ENCODE measurements around the gene MYRFL.

Gene MYRFL

DNA sequence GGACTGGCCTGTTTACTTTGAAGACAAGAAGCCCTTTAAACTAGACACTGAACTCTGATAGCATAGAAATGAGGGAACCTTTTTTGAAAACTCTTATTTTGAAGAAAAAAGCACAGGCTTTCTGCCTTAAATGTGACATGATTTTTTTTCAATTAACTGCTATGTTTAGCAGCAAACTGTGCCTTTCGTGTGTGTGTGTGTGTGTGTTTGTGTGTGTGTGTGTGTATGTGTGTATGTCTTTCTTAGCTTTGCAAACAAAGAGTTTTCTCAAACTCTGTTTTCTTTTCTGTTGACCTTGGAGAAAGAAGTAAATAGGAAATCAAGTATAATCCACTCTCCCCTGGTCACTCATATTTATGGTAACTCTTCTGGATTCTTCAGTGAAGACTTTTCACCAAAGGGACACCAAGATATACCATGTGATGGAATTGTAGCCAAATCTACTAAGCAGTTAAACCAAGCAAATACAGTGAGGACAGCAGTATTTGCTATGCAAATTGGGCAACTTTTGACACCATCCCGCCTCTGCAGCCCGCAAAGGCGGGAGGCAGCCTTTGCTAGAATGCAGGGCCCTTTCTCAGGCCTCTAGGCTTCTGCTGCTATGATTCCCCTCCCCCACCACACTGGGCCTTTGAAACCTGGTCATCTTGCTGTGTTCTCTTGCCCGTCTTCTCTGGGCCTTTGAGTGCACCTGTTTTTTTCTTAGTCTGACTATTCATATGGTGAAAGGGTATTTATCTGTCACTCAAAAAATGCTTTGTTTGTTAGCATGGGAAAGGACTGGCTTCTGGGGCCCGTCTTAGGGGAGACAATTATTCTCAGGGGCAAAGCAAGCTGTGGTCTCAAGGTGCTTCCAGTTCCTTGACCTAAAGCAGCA is 107.9 kb downstream of the MYRFL start:
- DNase-seq (ENCODE audit: low spot score): no peak

DNA sequence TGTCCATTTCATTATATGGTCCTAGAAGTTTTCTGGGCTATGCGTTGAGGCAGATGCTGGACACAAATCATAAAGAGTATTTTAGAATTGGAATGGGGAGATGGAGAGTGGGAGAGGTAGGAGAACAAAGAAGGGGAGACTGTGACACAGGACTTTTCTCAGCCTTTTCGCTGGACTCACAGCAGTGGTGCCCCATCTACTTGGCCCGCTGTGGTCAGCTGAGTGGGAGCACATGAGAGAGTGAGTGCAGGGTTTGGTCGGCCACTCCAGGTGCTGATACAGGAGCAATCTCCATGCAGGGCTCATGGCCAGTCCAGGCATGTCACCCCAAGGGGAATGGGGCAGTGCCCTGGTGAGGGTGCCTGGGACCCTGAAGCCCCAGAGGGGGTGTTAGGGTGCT is 109.0 kb downstream of the MYRFL start:
- DNase-seq (ENCODE audit: low spot score): no peak

DNA sequence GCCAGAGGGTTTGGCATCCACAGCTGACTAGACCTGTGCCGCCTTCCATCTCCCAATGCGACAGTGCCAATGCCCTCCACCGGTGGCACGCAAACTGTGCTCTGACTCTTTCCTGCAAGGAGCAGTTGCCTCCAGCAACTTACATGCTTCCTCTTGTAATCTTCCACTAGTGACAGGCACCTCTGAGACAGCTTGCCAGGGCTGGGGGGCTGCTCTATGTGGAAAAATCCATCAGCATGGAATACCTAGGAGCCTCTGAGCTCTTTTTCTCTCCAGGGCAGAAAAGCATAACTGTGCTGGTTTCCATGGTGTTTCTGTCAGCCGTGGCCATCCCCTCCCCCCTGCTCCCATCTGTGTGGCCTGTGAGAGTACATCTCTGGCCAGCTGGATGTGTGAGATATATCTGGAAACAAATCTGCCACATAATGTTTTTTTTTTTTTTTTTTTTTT is 110.6 kb downstream of the MYRFL start:
- DNase-seq (ENCODE audit: low spot score): no peak

DNA sequence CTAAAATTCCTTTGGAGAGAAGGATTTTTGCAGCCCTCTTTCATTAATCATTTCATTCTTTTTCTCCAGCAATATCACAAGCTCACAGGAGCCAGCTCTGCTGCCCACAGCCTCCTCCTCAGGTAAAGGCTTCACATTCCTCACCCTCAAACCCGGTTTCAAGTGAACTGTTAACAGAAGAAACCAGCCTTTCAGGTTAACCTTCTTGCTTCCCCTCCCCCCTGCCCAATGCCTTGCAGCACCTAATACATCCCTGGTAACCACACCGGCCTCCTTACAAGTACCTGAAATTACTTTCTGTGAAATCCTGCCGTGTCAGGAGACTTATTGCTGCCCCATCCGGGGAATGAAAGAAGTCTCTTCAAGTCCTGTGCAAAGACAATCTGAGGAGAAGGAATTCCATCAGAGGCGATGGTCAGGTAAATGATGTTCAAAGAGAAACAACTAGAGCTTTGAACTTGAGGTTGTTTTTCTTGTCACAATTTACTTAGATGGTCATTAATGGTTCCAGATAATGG is 111.2 kb downstream of the MYRFL start:
- no peak for DNase-seq (ENCODE audit: low spot score)

DNA sequence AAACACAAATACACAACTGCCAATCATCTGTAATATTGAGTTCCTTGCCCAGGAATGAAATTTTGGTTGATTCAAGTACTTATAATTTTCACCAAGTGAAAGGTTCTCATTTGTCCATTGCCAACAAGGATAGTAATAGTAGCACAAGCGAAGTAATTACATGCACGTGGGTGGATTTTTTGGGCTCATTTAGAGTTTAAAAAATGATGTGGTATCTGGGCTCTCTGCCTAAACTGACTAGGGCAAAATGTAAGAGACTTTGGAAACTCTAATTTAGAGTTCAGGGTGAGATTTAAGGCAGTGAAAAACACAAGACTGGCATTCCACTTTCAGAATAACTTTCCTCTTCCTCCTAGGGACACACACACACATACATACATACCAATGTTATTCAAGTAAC is 111.7 kb downstream of the MYRFL start:
- no peak for DNase-seq (ENCODE audit: low spot score)

DNA sequence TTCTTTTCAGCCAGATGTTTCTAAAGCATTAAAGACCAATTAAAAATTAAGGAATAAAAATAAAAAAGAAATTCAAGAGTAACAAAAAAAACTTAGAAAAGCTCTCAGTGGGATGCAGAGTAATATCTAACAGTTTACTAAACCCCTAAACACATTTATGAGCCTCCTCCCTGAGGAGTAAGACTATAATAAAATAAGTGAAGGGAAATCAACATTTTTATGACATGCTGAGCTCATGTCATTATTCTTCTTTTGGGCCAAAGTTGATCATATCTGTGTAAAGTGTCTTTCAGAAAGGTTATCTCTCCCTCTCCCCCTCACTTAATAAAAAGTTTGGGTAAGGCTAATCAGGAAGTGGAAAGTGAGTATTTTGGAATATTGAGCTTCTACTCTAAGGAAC is 122.1 kb downstream of the MYRFL start:
- DNase-seq (ENCODE audit: low spot score): no peak

DNA sequence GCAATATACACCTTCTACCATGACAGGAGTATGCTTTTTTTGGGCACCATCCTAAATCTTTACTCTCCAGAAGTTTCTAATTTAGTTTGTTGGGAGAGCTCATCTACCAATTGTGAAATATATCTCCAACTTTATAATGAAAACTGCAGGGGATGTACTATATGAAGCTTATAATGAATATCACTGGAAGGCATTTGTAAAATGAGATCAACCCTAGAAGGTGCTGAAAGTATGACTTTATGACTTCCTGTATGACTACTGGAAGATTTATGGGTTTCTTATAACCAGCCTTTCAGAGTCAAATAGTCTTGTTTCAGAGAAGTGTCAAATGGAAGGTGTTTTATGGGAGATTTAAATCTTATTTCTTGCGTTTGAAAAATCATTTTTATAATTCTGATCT is 122.9 kb downstream of the MYRFL start:
- DNase-seq (ENCODE audit: low spot score): no peak

DNA sequence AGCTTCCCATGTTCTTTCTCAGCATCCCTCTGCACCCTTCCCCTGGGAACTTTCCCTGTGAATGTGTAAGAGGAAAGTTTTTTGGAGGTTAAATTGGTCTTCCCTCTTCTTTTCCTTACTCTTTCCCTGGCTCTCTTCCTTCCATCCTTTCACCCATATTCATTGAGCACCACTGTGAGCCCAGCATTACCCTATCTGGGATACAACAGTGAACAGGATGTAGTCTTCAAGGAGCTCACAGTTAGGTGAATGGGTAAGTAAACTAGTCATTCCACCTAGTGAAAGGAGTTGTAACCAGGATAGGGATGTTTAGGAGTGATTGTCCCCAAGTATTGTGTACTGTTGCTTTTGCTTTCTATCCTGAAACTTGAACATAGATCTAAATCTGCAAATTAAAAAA is 123.8 kb downstream of the MYRFL start:
- no peak for DNase-seq (ENCODE audit: low spot score)

DNA sequence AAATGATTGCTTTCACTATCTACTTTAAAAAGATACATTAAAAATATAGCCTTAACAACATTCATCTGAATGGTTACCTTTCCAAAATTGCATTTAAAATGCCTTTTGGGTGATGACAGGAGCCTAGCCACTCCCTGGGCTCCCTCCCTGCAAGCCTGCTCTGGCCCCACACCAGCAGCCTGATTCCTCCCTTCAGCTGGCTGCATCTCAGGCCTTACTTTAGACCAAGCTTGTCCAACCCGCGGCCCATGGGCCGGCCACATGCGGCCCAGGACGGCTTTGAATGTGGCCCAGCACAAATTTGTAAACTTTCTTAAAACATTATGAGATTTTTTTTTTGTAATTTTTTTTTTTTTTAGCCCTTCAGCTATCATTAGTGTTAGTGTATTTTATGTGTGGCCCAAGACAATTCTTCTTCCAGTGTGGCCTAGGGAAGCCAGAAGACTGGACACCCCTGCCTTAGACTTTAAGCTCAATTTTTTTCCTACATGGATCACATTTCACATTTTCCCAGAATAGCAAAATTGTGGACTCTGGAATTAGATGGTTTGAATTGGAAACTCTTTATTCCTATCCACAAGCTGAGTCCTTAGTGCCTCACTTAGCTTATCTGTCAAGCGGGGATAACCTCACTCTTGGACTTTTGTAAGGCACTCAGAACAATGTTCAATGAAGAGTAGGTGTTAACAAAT is 124.4 kb downstream of the MYRFL start:
- DNase-seq (ENCODE audit: low spot score): no peak

DNA sequence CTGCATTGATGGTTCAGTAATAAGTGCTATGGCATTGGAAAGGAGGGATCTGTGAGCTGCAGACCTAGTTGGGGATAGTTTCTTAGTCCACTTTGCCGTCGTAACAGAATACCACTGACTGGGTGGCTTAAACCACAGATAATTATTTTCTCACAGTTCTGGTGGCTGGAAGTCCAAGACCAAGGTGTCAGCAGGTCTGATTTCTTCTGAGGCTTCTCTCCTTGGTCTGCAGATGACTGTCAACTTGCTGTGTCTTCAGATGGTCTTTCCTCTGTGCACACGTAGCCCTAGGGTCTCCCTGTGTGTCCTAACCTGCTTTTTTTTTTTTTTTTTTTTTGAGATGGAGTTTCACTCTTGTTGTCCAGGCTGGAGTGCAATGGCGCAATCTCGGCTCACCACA is 126.1 kb downstream of the MYRFL start:
- DNase-seq (ENCODE audit: low spot score): no peak

DNA sequence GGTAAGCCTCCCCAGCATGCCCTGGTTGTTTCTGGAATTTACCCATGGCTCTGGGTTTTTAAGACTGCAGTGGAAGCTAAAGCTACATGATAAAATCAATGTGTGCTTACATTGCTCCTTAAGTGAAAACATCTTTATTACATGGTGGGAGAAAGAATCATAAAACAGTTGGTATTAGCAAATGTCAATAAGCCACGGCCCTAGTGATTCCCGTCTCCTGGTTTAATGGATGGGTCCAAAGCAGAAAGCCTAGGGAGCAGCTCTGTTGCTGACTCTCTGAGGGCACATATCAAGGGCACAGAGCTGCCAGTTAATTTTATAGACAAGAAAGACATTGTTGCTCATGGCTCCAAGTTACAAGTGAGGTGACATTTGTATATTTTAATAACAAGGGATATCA is 127.9 kb downstream of the MYRFL start:
- no peak for DNase-seq (ENCODE audit: low spot score)

DNA sequence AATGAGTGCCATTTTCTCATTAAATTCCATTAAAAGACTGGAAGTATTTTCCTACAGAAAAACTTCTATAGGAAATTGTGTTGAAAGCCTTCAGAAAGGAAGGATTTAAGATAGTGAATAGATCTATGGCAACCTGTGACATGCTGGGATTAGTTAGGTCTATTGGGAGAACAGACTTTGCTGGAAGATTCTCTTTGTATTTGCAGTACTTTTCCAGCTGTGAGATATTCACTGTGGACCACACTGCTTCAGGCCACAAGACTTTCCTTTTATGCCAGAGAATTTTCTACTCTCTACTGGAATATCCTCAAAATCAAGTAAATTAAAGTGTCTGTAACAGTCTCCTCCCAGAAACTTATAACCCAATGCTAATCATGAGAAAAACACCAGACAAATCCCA is 136.2 kb downstream of the MYRFL start:
- DNase-seq (ENCODE audit: low spot score): no peak

DNA sequence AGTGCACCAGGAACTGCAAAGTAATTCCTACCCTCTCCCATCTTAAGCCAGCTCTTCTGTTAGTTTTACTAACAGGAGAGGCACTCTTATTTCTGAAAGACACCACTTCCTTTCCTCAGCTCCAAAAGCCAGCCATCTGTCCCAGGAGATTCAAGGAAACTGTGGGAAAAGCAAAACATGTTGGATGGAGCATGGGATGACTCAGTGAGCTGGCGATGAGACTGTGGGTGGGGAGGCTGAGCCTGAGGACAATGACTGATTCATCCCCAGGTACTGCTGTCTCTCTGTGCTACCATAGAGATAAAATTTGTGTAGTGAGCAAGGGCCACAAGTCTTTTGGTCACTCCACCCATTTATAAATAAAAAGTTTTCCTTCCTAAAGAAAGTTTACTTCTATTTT is 141.4 kb downstream of the MYRFL start:
- no peak for DNase-seq (ENCODE audit: low spot score)

DNA sequence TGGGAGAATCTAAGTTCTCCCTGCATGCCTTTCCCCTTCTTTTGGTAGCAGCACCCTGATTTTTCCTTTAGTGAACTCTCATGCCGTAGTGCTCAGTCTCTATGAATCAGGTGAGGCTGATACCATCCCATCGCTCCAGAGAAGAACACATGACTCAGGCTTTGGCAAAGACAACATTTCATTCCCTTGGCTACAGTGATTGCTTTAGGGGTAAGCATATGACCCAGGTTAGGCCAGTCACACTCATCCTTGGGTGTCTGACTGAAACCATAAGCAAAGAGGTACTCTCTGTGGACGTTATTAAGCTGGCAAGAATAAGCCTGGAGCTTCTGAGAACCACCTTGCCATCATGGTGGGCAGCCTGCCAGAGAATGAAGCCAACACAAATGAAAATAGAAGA is 141.8 kb downstream of the MYRFL start:
- no peak for DNase-seq (ENCODE audit: low spot score)

DNA sequence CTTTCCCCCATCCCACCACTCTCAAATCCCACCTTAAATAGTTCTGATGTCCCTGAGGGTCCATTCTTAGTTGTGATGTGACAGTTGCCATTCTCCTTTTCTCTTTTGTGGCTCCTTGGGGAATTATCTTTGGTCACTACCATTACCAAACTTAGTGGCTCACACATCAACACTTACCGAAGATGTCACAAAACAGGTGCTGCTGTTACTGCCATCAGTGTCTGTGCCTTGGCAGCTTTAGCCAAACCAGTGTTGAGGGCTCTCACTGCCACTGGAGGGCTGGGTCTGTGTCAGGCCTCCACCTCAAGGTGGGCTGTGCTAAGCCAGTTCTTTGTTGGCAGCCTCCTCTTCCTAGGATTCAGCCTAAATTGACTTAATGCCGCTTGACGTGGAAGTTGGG is 144.0 kb downstream of the MYRFL start:
- DNase-seq (ENCODE audit: low spot score): no peak

DNA sequence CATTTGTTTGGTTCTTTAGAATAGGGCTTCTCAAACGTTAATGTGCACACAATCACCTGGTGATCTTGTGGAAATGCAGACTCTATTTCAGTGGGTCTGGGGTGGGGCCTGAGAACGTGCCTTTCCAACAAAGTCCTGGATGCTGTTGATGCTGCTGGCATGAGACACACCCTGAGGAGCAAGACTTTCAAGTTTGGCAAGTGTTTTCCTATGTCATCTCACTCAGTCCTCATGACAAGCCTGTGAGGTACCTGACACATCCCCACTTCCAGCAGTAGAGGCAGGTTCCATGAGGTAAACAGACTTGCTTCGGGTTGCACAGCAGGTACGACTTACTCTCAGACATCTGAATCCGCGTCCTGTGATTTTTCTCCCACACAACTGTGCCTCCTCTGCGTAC is 147.1 kb downstream of the MYRFL start:
- no peak for DNase-seq (ENCODE audit: low spot score)

DNA sequence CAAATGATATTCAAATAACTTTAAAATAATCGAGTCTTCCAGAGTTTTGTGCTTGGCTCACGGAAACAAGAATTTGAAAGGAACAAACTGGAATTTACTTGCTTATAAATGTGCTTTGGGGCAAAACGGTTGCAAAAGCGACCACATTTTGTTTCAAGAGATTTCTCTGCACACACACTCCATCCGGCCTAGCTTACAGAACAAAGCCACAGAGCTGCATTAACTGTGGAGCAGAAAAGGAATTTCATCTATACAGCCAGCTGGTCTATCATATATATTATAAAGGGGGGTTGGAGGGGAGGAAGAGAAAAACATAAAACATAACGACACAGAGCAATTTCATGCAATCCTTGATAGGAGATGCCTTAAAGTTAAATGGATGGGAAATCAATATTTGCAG is 153.0 kb downstream of the MYRFL start:
- no peak for DNase-seq (ENCODE audit: low spot score)

DNA sequence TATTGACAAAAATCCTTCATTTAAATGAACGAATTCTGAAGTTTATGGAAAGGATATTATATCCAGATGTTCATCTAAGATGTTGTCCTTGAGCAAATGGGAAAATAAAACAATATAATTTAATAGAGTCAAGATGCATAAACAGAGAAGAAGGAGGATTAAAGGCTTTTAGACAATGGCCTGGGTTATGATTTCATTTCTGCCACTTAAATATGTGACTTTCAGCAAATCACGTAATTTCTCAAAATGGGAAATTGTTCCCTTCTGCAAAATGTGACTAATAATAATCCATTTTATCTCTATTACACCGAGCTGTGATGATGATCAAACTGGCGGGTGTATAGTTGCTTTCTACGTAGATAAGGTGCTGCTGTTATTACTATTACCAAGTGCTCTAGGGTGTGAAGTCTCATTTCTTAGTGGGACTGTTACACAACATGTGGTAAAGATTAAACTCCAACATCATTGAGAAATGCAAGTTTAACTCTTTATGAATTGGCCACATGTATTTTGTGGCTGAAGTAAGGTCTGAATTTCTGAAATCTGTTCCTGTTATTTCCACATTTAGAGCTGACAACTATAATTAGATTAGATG is 157.0 kb downstream of the MYRFL start:
- DNase-seq (ENCODE audit: low spot score): no peak

DNA sequence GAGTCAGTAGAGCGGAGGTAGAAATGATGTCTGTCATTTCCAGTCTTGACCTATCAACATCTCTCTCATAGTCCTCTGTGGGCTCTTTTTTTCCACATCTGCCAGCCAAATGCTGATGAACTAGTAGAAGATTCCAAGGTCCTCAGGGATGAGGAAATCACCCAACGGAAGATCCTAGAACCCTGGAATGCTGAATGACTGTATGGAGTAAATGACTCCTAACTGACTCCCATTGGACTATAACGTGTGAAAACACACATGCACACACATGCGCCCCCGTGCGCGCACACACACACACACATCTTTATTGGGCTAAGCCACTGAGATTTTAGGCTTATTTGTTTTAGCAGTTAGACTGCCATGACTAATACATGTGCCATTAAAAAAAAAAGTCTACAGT is 159.2 kb downstream of the MYRFL start:
- no peak for DNase-seq (ENCODE audit: low spot score)

DNA sequence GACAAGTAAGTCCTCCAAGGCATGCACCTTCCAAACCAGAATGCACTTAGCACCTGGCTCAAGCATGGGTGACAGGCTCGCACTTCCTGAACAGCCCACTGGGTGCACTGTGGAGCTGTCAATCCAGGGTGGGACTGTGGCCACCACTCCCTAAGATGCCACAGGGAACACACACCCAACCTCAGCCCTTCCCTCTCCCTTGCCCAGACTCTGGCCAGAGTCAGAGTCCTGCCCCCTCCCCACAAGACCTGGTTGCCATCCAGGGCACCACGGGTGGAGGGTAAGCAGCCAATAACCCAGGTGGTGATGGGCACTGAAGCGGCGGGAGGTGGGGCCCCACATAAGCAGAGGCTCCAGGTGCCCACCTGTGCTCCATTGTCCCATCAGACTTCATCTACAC is 160.6 kb downstream of the MYRFL start:
- DNase-seq (ENCODE audit: low spot score): no peak

DNA sequence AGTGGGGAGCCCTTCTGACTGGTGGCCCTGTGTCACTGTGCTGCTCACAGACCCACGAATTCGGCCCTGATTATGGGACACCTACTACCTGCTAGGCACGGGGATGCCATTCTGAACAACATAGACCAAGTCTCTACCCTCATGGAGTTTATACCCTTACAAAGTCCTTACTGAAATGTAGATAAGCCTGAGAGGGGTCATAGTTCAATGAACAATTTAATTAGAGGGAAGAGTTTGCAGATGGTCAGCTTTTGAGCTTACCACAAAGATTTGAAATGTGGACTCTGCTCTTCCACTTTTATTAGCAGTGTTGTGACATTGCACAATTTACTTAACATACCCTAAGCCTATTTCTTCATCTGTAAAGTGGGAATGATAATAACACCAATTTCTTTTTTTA is 161.1 kb downstream of the MYRFL start:
- no peak for DNase-seq (ENCODE audit: low spot score)

DNA sequence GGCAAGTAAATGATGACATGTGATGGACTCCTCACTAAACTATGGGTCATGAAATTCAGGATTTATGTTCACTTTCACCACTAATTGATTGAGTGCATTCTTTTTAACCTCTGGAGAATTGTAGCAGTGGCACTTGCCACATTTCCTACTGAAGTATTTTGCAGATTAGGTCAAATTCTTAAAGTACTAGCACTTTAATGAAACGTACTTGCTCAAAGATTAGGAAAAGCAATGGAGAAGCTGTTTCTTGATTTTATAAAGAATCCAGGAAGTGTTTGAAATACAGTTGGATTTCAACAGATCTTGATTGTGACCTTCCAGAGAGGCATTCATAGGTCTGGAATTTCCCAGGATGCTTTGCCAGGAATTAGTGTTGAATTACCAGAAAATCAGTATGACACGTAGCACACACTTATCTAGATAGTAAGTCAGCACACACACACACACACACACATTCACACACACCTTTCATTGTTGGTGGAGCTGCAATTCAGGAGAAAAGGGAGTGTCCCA is 162.6 kb downstream of the MYRFL start:
- DNase-seq (ENCODE audit: low spot score): no peak
